Activated T-helper 17 cell treated with anti-CD3 and anti-CD28 coated beads, Interleukin-2, amount 50 U/mL, for 72 hours (primary cell): ENCODE results near the gene SLC30A2. TPM values are rescaled to one million over a fixed set of nuclear protein-coding genes. Genes with fewer than 3 reads are reported as not detected.
"Not testable (repeated sequence)": the region's sequence is repeated elsewhere in the genome, so short reads cannot be mapped to it uniquely, and the experiment has no call there.

Source experiments
- ATAC-seq: fragments of 150-1000 bp; cut with Tn5 transposase; replicated peaks from 2 replicates; pipeline ENCODE4 v1.10.0; 2021; ENCODE audit warnings: mild to moderate bottlenecking, moderate library complexity
- H3K27ac Mint-ChIP-seq: one replicate; pipeline ENCODE4 v1.8.0; 2022; ENCODE audit warnings: mixed read lengths
- H3K27me3 Mint-ChIP-seq: one replicate; pipeline ENCODE4 v1.8.0; 2022; ENCODE audit warnings: mixed read lengths
- H3K36me3 Mint-ChIP-seq: one replicate; pipeline ENCODE4 v1.8.0; 2022; ENCODE audit warnings: low read depth, mild to moderate bottlenecking, mixed read lengths
- H3K4me1 Mint-ChIP-seq: one replicate; pipeline ENCODE4 v1.8.0; 2022; ENCODE audit warnings: mixed read lengths
- H3K4me3 Mint-ChIP-seq: one replicate; pipeline ENCODE4 v1.8.0; 2022; ENCODE audit warnings: mild to moderate bottlenecking, mixed read lengths
- H3K9me3 Mint-ChIP-seq: one replicate; pipeline ENCODE4 v1.8.0; 2022; ENCODE audit warnings: mixed read lengths
- total RNA-seq, 2 donors: library from RNA; stranded (reverse); gene quantifications; one replicate each; pipeline ENCODE4 v1.2.3, GENCODE V29; 2022

SLC30A2 gene, protein sequence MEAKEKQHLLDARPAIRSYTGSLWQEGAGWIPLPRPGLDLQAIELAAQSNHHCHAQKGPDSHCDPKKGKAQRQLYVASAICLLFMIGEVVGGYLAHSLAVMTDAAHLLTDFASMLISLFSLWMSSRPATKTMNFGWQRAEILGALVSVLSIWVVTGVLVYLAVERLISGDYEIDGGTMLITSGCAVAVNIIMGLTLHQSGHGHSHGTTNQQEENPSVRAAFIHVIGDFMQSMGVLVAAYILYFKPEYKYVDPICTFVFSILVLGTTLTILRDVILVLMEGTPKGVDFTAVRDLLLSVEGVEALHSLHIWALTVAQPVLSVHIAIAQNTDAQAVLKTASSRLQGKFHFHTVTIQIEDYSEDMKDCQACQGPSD
- not detected for total RNA-seq

DNA sequence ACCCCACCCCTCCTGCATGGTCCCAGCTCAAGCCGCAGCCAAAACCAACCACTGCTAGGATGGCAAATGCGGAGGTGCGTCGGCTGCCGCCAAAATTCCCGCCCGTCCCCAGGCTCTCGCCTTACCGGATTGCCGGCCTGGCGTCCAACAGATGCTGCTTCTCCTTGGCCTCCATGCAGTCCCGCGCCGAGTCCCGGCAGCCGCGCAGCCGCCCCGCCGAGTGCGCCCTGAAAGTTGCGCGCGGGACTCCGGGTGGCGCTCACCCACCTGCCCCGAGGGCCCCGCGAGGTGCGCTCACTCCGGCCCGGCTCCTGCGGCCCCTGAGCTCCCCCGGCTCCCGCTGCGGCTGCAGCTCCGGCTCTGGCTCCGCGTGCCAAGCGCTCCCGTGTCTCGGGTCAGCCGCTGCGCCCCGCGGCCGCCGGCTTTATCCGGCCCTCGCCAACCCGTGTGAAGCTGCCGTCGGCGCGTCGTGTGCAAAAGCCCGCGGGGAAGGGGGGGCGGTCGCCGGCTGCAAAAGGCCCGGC lies at the start of gene SLC30A2:
Gene SLC30A2 (minus strand): TSS at position 397 of the 524 bp plus-strand sequence. CDS start 222 bp downstream, at position 175.
- ATAC-seq: no peak
- H3K4me1 Mint-ChIP-seq: no peaks in the 10 kb centered on the region
- no peak within 1 kb of the TSS for H3K4me3 Mint-ChIP-seq
- H3K36me3 Mint-ChIP-seq: no peaks in the 10 kb centered on the region
- H3K9me3 Mint-ChIP-seq: no peaks in the 10 kb centered on the region
- no peak within 1 kb of the TSS for H3K27ac Mint-ChIP-seq
- peaks cover 44% of the 10 kb centered on the region for H3K27me3 Mint-ChIP-seq

DNA sequence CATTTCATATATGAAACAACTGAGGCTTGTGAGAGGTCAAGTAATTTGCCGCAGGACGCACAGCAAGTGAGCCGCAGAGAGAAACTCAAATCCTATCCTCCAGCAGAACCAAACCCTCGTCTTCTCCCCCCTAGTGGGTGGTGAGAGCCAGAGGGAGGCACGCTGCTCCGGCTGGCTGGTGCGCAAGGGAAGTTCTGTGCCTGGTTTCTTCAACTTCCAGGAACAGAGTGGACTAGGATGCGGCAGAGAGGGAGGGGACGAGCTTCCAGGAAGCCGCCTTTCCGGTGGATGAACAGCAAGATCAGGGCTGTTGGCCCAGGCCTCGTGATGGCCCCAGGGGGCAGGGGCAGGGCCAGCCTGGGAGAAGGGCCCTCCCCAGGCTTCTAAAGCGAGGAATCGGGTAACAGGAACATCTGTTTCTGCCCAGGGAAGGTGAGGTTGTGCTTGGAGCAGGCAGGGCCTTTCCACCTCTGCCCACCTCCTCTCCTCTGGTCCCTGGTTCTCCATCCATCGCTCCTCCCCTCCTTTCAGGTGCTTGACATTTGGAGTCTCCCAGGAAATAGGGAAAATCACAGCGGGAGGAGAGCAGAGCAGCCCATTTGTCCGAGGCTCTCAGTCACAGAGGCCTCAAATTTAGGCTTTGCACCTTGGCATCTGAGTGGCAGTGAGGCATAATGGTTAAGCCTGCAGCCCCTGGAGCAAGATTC lies 48.9 kb upstream of the SLC30A2 start:
- no peaks in the 10 kb centered on the region for H3K4me1 Mint-ChIP-seq
- H3K27me3 Mint-ChIP-seq: peaks cover 11% of the 10 kb centered on the region
- H3K9me3 Mint-ChIP-seq: no peaks in the 10 kb centered on the region
- H3K36me3 Mint-ChIP-seq: no peaks in the 10 kb centered on the region
- H3K4me3 Mint-ChIP-seq: no peak overlapping the region
- ATAC-seq: no peak
- H3K27ac Mint-ChIP-seq: no peak overlapping the region

DNA sequence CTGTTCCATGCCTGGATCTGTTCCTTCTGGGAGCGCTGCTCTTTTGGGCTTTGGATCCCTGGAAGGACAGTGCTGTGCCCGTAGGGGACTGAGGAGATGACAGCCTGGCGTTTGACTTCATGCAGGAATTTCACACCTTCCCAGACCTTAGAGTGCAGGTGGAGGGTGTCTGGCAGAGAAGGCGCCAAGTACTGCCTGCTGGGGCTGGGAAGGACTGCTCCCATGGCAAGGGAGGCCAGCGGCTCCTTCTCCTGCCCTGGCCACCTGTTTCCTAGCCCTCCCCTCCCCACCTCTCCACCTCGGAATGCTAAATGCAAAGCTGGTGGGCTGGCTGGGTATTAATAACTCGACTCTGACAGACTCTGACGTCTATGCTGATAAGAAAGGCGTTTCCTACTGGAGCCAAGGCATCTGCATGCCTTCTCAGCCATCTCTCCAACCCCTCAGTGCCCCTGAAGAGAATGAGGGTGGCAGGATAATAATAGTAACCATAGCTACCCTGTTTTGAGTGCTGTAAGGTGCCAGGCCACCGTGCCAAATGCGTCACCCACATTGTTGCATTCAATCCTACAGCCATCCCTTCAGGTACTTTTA lies 48.3 kb upstream of the SLC30A2 start:
- H3K4me3 Mint-ChIP-seq: no peak overlapping the region
- H3K9me3 Mint-ChIP-seq: no peaks in the 10 kb centered on the region
- no peak overlapping the region for H3K27ac Mint-ChIP-seq
- no peak for ATAC-seq
- H3K36me3 Mint-ChIP-seq: no peaks in the 10 kb centered on the region
- H3K27me3 Mint-ChIP-seq: peaks cover 11% of the 10 kb centered on the region
- no peaks in the 10 kb centered on the region for H3K4me1 Mint-ChIP-seq

GRCh38 chr1:26093569-26093968 lies 47.7 kb upstream of the SLC30A2 start:
- not testable (repeated sequence) for H3K4me1 Mint-ChIP-seq, H3K27ac Mint-ChIP-seq, H3K4me3 Mint-ChIP-seq, ATAC-seq, H3K36me3 Mint-ChIP-seq, H3K9me3 Mint-ChIP-seq
- H3K27me3 Mint-ChIP-seq: peaks cover 11% of the 10 kb centered on the region

GRCh38 chr1:26092422-26092821 lies 46.5 kb upstream of the SLC30A2 start:
- Mint-ChIP-seq H3K9me3 (no peaks in the 10 kb centered on the region), H3K27me3 (peaks cover 11% of the 10 kb centered on the region), H3K4me1 (no peaks in the 10 kb centered on the region), H3K27ac (no peak overlapping the region), H3K36me3 (no peaks in the 10 kb centered on the region), H3K4me3 (no peak overlapping the region)
- ATAC-seq: no peak

GRCh38 chr1:26090893-26091292 lies 45.0 kb upstream of the SLC30A2 start:
- H3K9me3 Mint-ChIP-seq: no peaks in the 10 kb centered on the region
- ATAC-seq: no peak
- H3K27ac Mint-ChIP-seq: no peak overlapping the region
- no peaks in the 10 kb centered on the region for H3K36me3 Mint-ChIP-seq
- H3K4me3 Mint-ChIP-seq: no peak overlapping the region
- H3K4me1 Mint-ChIP-seq: no peaks in the 10 kb centered on the region
- peaks cover 11% of the 10 kb centered on the region for H3K27me3 Mint-ChIP-seq

GRCh38 chr1:26089125-26089524 lies 43.2 kb upstream of the SLC30A2 start:
- no peaks in the 10 kb centered on the region for H3K36me3 Mint-ChIP-seq
- H3K4me1 Mint-ChIP-seq: no peaks in the 10 kb centered on the region
- H3K9me3 Mint-ChIP-seq: no peaks in the 10 kb centered on the region
- no peak overlapping the region for H3K4me3 Mint-ChIP-seq
- no peak for ATAC-seq
- H3K27me3 Mint-ChIP-seq: peaks cover 21% of the 10 kb centered on the region
- H3K27ac Mint-ChIP-seq: no peak overlapping the region

DNA sequence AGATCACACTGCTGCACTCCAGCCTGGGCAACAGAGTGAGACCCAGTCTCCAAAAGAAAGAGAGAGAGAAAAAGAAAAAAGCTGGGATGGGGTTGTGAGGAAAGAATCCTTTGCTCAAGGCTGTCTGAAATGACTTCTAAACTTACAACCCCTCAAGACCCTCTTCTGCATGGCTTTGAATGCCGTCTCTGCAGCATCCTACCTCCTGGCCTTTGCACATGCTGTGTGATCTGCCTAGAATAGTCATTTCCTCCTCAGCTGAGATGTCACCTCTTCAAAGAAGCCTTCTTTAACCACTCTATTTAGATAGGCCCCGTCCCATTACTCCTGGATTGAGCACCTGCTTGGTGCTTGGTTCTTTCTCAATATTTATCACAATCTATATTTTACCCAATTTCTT lies 38.9 kb upstream of the SLC30A2 start:
- ATAC-seq: no peak
- no peak overlapping the region for H3K4me3 Mint-ChIP-seq
- H3K9me3 Mint-ChIP-seq: no peaks in the 10 kb centered on the region
- H3K4me1 Mint-ChIP-seq: no peaks in the 10 kb centered on the region
- H3K36me3 Mint-ChIP-seq: no peaks in the 10 kb centered on the region
- H3K27me3 Mint-ChIP-seq: peaks cover 16% of the 10 kb centered on the region
- no peak overlapping the region for H3K27ac Mint-ChIP-seq

GRCh38 chr1:26084091-26084561 lies 38.2 kb upstream of the SLC30A2 start:
- no peaks in the 10 kb centered on the region for H3K4me1 Mint-ChIP-seq
- no peak for ATAC-seq
- H3K9me3 Mint-ChIP-seq: no peaks in the 10 kb centered on the region
- H3K4me3 Mint-ChIP-seq: no peak overlapping the region
- no peaks in the 10 kb centered on the region for H3K36me3 Mint-ChIP-seq
- peaks cover 16% of the 10 kb centered on the region for H3K27me3 Mint-ChIP-seq
- no peak overlapping the region for H3K27ac Mint-ChIP-seq

DNA sequence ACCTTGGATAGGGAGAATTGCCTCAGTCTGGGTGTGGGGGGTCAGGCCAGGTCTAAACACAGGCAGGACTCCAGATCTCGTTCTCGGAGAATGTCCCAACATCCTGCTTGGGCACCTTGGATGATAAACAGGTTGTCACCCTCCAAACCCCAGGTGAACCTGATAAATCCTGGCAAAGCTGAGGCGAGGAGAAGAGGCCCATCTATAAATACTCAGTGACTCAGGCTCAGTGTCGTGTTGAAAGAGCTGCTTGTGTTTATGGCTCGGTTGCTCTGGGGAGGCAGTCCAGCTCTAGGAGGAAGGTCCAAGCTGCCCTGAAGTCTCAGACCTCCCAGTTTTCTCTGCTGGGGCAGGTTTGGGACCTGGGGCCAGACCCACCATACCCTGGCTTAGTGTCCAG lies 37.3 kb upstream of the SLC30A2 start:
- peaks cover 21% of the 10 kb centered on the region for H3K27me3 Mint-ChIP-seq
- no peak for ATAC-seq
- no peak overlapping the region for H3K4me3 Mint-ChIP-seq
- H3K36me3 Mint-ChIP-seq: no peaks in the 10 kb centered on the region
- no peaks in the 10 kb centered on the region for H3K9me3 Mint-ChIP-seq
- no peaks in the 10 kb centered on the region for H3K4me1 Mint-ChIP-seq
- H3K27ac Mint-ChIP-seq: no peak overlapping the region

DNA sequence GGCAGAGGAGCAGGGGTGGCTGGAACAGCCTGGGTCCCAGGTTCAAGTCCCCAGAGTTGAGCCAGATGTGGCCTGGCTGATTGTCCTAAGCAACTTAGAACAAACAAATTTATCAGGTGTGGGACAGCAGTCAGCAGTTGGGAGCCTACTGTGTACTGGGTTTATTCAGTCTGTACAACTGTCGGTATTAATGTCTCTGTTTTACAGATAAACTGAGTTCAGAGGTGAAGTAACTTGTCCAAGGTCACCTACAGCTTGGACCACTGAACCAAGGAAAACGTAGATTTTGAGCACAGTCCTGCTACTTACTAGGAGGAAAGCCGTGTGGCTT lies 36.1 kb upstream of the SLC30A2 start:
- no peak for ATAC-seq
- H3K27me3 Mint-ChIP-seq: peaks cover 27% of the 10 kb centered on the region

DNA sequence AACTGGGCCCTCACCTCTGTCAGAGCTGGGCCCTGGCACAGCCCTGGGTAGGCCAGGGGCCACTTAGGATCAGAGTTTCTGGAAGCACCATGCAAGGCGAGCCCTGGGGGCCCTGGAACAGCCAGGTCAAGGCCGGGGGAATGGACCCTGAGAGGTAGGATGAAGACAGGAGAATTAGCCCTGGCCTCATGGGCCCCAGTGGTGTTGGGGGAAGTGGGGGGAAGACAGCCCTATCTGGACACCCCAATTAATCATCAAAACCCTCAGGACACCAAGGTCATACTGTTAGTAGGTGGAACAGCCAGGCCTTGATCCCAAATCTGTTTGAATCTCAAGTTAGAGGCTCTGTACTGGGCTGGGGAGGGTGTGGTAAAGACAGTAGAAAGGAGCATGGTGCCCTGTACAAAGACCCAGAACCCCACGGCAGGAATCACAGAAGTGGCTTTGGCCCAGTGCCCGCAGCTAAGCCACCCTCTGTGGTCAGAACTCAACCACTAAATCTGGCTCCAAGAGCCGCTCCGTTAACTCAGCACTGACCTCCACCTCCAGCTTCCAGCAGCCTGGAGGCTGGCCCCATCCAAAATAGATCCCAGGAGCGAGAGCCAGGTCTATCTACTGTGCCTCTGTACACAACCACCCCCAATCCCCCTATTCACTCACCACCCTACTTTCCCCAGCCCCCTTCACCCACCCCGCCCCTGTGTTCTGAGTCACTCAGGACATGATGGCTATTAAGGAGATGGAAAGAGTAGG lies 35.5 kb upstream of the SLC30A2 start:
- Mint-ChIP-seq H3K27ac (no peak overlapping the region), H3K4me1 (no peaks in the 10 kb centered on the region), H3K4me3 (no peak overlapping the region), H3K36me3 (no peaks in the 10 kb centered on the region), H3K27me3 (peaks cover 27% of the 10 kb centered on the region), H3K9me3 (no peaks in the 10 kb centered on the region)
- ATAC-seq: no peak

More for the DNA sequence above, 36.1 kb upstream of the SLC30A2 start:
- no peak overlapping the region for H3K4me3 Mint-ChIP-seq
- no peaks in the 10 kb centered on the region for H3K4me1 Mint-ChIP-seq
- no peaks in the 10 kb centered on the region for H3K9me3 Mint-ChIP-seq
- no peaks in the 10 kb centered on the region for H3K36me3 Mint-ChIP-seq
- H3K27ac Mint-ChIP-seq: no peak overlapping the region

DNA sequence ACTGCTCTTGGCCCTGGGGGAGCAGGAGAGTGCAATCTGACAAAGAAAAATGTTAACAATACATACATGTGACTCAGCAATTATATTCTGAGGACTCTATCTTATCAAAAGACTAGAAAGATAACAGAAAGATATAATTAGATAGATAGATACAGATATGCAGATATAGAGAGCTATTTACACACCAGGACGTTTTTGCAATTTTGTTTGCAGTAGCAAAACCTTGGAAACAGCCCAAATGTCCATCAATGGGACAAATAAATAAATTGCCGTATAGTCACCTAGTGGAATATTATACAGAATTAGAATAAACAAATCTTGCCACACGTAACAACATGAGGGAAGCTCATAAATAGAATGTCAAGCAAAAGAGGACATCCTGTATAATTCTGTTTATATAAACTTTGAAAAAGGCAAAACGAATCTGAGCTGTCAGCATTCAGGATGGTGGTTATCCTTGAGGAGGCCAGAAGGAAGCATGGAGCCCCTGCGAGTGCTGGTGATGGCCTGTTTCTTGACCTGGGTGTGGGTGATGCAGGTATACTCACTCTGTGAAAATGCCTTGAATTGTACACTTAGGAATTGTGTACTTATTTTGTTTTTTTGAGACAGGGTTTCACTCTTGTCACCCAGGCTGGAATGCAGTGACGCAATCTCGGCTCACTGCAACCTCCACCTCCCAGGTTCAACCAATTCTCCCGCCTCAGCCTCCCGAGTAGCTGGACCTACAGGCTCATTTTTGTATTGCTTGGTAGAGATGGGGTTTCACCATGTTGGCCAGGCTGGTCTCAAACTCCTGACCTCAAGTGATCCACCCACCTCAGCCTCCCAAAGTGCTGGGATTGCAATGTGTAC lies 34.3 kb upstream of the SLC30A2 start:
- ATAC-seq: no peak
- Mint-ChIP-seq H3K36me3 (no peaks in the 10 kb centered on the region), H3K9me3 (no peaks in the 10 kb centered on the region), H3K4me1 (no peaks in the 10 kb centered on the region), H3K4me3 (no peak overlapping the region), H3K27me3 (peaks cover 23% of the 10 kb centered on the region), H3K27ac (no peak overlapping the region)
